ENCODE measurements around the gene B3GNT3. TPM values are rescaled to one million over a fixed set of nuclear protein-coding genes. Genes with fewer than 3 reads are reported as not detected.

Gene B3GNT3
- polyA plus RNA-seq, 3 donors = not detected

GRCh38 chr19:17751912-17752273 lies 43.0 kb upstream of the B3GNT3 start:
- Histone ChIP-seq H3K27me3 (ENCODE audit: control insufficient read depth in 2 of 2, insufficient read depth in 2 of 2, low read length in 2 of 2) (no peaks in the 10 kb centered on the region), H3K79me2 (ENCODE audit: insufficient read depth, low read length) (peaks cover 70% of the 10 kb centered on the region), H4K20me1 (ENCODE audit: insufficient read depth, low read length) (peaks cover 8% of the 10 kb centered on the region), H3K4me2 (replicated peaks; ENCODE audit: extremely low read depth, low read length, poor library complexity, severe bottlenecking) (peak overlapping the region; percentile 89), H3K27ac (ENCODE audit: low read depth in 1 of 2, low read length in 2 of 2) (peak overlapping the region; percentile 90 to 95), H3K36me3 (replicated peaks in 1 of 2; ENCODE audit: control insufficient read depth in 1 of 2, insufficient read depth in 2 of 2, low read length in 2 of 2) (peaks cover 10 to 21% of the 10 kb centered on the region in 2 donors), H2AFZ (ENCODE audit: insufficient read depth, low read depth, low read length, poor library complexity, severe bottlenecking) (peak overlapping the region; percentile 87), H3K4me3 (replicated peaks in 1 of 3; ENCODE audit: low read depth in 2 of 3, low read length in 3 of 3) (peak overlapping the region; percentile 25 to 79 (median 48)), H3K9me3 (replicated peaks in 1 of 2; ENCODE audit: control insufficient read depth in 1 of 2, insufficient read depth in 1 of 2, low read length in 2 of 2) (no peaks in the 10 kb centered on the region), H3K4me1 (ENCODE audit: control insufficient read depth in 1 of 2, insufficient read depth in 2 of 2, low read length in 2 of 2) (peaks cover 79 to 90% of the 10 kb centered on the region in 2 donors), H3K9ac (ENCODE audit: insufficient read depth, low read length, poor library complexity, severe bottlenecking) (peak overlapping the region; percentile 83)
- H3K27ac Mint-ChIP-seq = peak overlapping the region; percentile 95 to 99 (median 97)
- H3K9me3 Mint-ChIP-seq = no peaks in the 10 kb centered on the region
- H3K4me3 Mint-ChIP-seq = peak overlapping the region; percentile 80 to 97
- intact Hi-C loops (cut with micrococcal nuclease) = loop anchor here in 1 of 2 donors (2.0 kb wide), 1 partner anchor 13 kb away; no protein-coding TSS in a partner anchor
- H3K27me3 Mint-ChIP-seq (ENCODE audit: low read depth in 3 of 3) = peaks cover 0 to 2% (median 1%) of the 10 kb centered on the region in 3 donors
- peaks cover 23 to 31% of the 10 kb centered on the region in 2 donors for H3K36me3 Mint-ChIP-seq
- WGBS (ENCODE audit: insufficient coverage) = 0% methylated on average over 2 of the region's 2 CpGs
- no peak for TF ChIP-seq CTCF (IDR thresholded peaks at IDR 0.05)
- peaks cover 65% of the 10 kb centered on the region for H3K4me1 Mint-ChIP-seq
- DNase-seq = peak in 2 of 3 donors; percentile 32 to 57

- peaks cover 8% of the 10 kb centered on the region for H4K20me1 ChIP-seq (ENCODE audit: insufficient read depth, low read length)
- TF ChIP-seq CTCF (IDR thresholded peaks at IDR 0.05) = no peak
- H3K27me3 ChIP-seq (ENCODE audit: control insufficient read depth in 2 of 2, insufficient read depth in 2 of 2, low read length in 2 of 2) = no peaks in the 10 kb centered on the region
- 100% methylated on average over 1 of the region's 7 CpGs for WGBS (ENCODE audit: insufficient coverage)
- H3K79me2 ChIP-seq (ENCODE audit: insufficient read depth, low read length) = peaks cover 66% of the 10 kb centered on the region
- H3K36me3 Mint-ChIP-seq = peaks cover 30 to 41% of the 10 kb centered on the region in 2 donors
- H3K9me3 ChIP-seq (replicated peaks in 1 of 2; ENCODE audit: control insufficient read depth in 1 of 2, insufficient read depth in 1 of 2, low read length in 2 of 2) = no peaks in the 10 kb centered on the region
- no peak overlapping the region for H3K4me3 Mint-ChIP-seq
- H3K4me1 Mint-ChIP-seq = peaks cover 64% of the 10 kb centered on the region
- no peak overlapping the region for H3K9ac ChIP-seq (ENCODE audit: insufficient read depth, low read length, poor library complexity, severe bottlenecking)
- no peak overlapping the region for H2AFZ ChIP-seq (ENCODE audit: insufficient read depth, low read depth, low read length, poor library complexity, severe bottlenecking)
- intact Hi-C loops (cut with micrococcal nuclease) = no loop called here
- H3K9me3 Mint-ChIP-seq = no peaks in the 10 kb centered on the region
- H3K27me3 Mint-ChIP-seq (ENCODE audit: low read depth in 3 of 3) = peaks cover 0 to 2% (median 1%) of the 10 kb centered on the region in 3 donors
- H3K4me1 ChIP-seq (ENCODE audit: control insufficient read depth in 1 of 2, insufficient read depth in 2 of 2, low read length in 2 of 2) = peaks cover 72 to 81% of the 10 kb centered on the region in 2 donors
- DNase-seq = no peak
- H3K27ac Mint-ChIP-seq = peak overlapping the region in 3 of 7 donors; percentile 43 to 81 (median 51)
- H3K4me3 ChIP-seq (replicated peaks in 1 of 3; ENCODE audit: low read depth in 2 of 3, low read length in 3 of 3) = no peak overlapping the region
- no peak overlapping the region for H3K27ac ChIP-seq (ENCODE audit: low read depth in 1 of 2, low read length in 2 of 2)
- H3K4me2 ChIP-seq (replicated peaks; ENCODE audit: extremely low read depth, low read length, poor library complexity, severe bottlenecking) = no peak overlapping the region
- H3K36me3 ChIP-seq (replicated peaks in 1 of 2; ENCODE audit: control insufficient read depth in 1 of 2, insufficient read depth in 2 of 2, low read length in 2 of 2) = peaks cover 14 to 29% of the 10 kb centered on the region in 2 donors
These were observed 41.9 kb upstream of the B3GNT3 start for GRCh38 chr19:17752865-17753639.
